ENCODE data around the gene FOCAD.
A peak's percentile ranks its signal among the peaks of the same experiment; 100 is the strongest.

FOCAD gene

DNA sequence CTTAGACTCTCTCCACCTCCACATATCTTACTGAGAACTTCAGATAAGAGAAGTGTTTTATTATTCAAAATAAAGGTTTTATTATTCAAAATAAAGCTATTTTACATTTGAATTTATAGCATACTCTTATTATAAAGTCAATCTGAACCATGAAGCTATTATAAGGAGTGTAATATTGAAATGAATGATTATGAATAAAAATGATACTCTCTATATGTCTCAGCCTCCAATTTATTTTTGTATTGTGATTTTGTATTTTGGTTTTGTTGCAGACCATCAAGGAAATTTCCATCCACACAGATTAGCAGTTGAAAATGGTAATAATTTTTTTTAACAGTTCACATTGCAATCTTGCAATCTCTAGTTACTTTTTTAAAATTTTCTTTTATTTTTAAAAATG is 10.2 kb downstream of the FOCAD start:
- Histone ChIP-seq H2BK5ac (ENCODE audit: low read depth, low read length, poor library complexity, severe bottlenecking) (no peak overlapping the region), H3K4me3 (ENCODE audit: insufficient read depth in 1 of 2, low read depth in 1 of 2, low read length in 2 of 2) (no peak overlapping the region), H2BK12ac (ENCODE audit: low read length in 2 of 2) (no peak overlapping the region), H3K79me1 (replicated peaks; ENCODE audit: low read length, poor library complexity, severe bottlenecking) (peaks cover 20% of the 10 kb centered on the region), H3K4me1 (ENCODE audit: control insufficient read depth, insufficient read depth, low read depth, low read length) (peaks cover 1% of the 10 kb centered on the region), H3K18ac (ENCODE audit: low read depth in 1 of 2, low read length in 2 of 2) (no peak overlapping the region), H3K27me3 (ENCODE audit: control insufficient read depth in 1 of 2, insufficient read depth in 1 of 2, low read length in 2 of 2) (no peaks in the 10 kb centered on the region), H3K4ac (ENCODE audit: low read depth in 1 of 2, low read length in 2 of 2) (no peak overlapping the region), H2BK120ac (ENCODE audit: low read depth, low read length) (no peak overlapping the region), H2AK5ac (ENCODE audit: low read length, severe bottlenecking) (no peak overlapping the region), H3K14ac (ENCODE audit: low read length in 2 of 2) (no peak overlapping the region), H3K27ac (ENCODE audit: low read length, poor library complexity, severe bottlenecking) (no peak overlapping the region), H2BK15ac (ENCODE audit: low read depth, poor library complexity, severe bottlenecking) (no peak overlapping the region), H3K4me2 (ENCODE audit: low read length, poor library complexity, severe bottlenecking) (no peak overlapping the region), H2AFZ (ENCODE audit: low read depth, low read length) (no peak overlapping the region), H4K91ac (ENCODE audit: low read length) (no peak overlapping the region), H3K9me3 (ENCODE audit: control insufficient read depth, low read length) (no peaks in the 10 kb centered on the region), H4K8ac (ENCODE audit: low read length) (no peak overlapping the region), H3K23ac (ENCODE audit: low read length in 2 of 2) (no peak overlapping the region), H3K36me3 (ENCODE audit: control insufficient read depth in 1 of 2, insufficient read depth in 2 of 2, low read depth in 1 of 2, low read length in 2 of 2) (peaks cover 0 to 14% of the 10 kb centered on the region in 2 experiments), H3K9ac (ENCODE audit: low read length) (no peak overlapping the region)
- DNase-seq, result no peak

DNA sequence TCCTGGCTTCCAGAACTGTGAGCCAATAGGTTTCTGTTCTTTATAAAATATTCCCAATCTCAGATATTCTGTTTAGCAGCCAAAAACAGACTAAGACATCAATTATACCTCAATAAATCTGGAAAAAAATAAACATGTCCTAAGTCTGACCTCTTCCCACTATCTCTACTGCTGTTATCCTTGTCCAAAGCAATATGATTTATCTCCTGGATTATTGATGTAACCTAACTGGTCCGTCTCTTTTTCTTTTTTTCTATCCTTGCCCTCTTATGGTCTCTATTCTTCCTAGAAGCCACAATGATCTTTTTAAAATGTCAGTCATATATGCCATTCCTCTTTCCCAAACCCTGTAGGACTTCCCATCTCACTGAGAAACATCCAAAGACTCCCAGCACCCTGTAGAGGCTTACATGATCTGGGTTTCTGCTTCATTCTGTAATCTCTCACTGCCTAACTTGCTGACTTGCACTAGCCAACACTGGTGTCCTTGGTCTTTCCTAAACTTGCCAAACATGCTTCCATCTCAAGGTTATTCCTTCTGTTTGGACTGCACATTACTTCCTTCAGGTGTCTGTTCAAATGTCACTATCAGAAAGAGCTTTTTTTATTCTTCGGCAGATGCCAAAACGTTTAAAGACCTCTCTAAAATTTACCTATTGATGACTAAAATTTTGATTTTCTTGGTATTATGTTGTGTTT is 13.1 kb downstream of the FOCAD start:
- H3K23ac ChIP-seq (ENCODE audit: low read length in 2 of 2), result no peak overlapping the region
- H3K14ac ChIP-seq (ENCODE audit: low read length in 2 of 2), result no peak overlapping the region
- DNase-seq, result no peak
- no peak overlapping the region for H3K4me2 ChIP-seq (ENCODE audit: low read length, poor library complexity, severe bottlenecking)
- H3K4me3 ChIP-seq (ENCODE audit: insufficient read depth in 1 of 2, low read depth in 1 of 2, low read length in 2 of 2), result no peak overlapping the region
- H2BK12ac ChIP-seq (ENCODE audit: low read length in 2 of 2), result no peak overlapping the region
- H3K9ac ChIP-seq (ENCODE audit: low read length), result no peak overlapping the region
- no peak overlapping the region for H3K27ac ChIP-seq (ENCODE audit: low read length, poor library complexity, severe bottlenecking)
- no peaks in the 10 kb centered on the region for H3K27me3 ChIP-seq (ENCODE audit: control insufficient read depth in 1 of 2, insufficient read depth in 1 of 2, low read length in 2 of 2)
- H4K91ac ChIP-seq (ENCODE audit: low read length), result no peak overlapping the region
- H2BK15ac ChIP-seq (ENCODE audit: low read depth, poor library complexity, severe bottlenecking), result no peak overlapping the region
- no peak overlapping the region for H3K18ac ChIP-seq (ENCODE audit: low read depth in 1 of 2, low read length in 2 of 2)
- no peak overlapping the region for H2AFZ ChIP-seq (ENCODE audit: low read depth, low read length)
- H3K79me1 ChIP-seq (replicated peaks; ENCODE audit: low read length, poor library complexity, severe bottlenecking), result peaks cover 17% of the 10 kb centered on the region
- peaks cover 0 to 12% of the 10 kb centered on the region in 2 experiments for H3K36me3 ChIP-seq (ENCODE audit: control insufficient read depth in 1 of 2, insufficient read depth in 2 of 2, low read depth in 1 of 2, low read length in 2 of 2)
- no peak overlapping the region for H2AK5ac ChIP-seq (ENCODE audit: low read length, severe bottlenecking)
- H4K8ac ChIP-seq (ENCODE audit: low read length), result no peak overlapping the region
- H3K4me1 ChIP-seq (ENCODE audit: control insufficient read depth, insufficient read depth, low read depth, low read length), result peaks cover 2% of the 10 kb centered on the region
- no peak overlapping the region for H3K4ac ChIP-seq (ENCODE audit: low read depth in 1 of 2, low read length in 2 of 2)
- H3K9me3 ChIP-seq (ENCODE audit: control insufficient read depth, low read length), result no peaks in the 10 kb centered on the region
- H2BK5ac ChIP-seq (ENCODE audit: low read depth, low read length, poor library complexity, severe bottlenecking), result no peak overlapping the region
- 84% methylated on average over 1 of the region's 3 CpGs for WGBS
- no peak overlapping the region for H2BK120ac ChIP-seq (ENCODE audit: low read depth, low read length)

DNA sequence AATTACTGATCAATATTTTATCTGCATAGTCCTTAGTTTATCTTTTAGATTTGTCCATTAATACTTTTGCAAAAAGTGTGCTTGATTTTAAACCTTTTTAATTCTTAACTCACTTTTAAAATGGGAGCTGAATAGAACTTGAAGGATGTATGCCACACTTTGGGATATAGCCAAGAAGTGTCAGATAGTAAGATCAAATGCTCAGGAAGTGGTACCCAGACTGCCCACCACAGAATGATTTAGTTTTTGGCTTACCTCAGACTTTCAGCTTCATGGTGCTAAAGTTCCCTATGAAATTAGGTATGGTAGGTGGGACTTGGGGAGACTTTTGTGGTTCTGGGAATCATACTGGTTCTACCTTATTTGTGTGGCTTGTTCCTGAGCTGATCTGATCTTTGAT is 14.7 kb downstream of the FOCAD start:
- no peak overlapping the region for H2BK12ac ChIP-seq (ENCODE audit: low read length in 2 of 2)
- no peaks in the 10 kb centered on the region for H3K27me3 ChIP-seq (ENCODE audit: control insufficient read depth in 1 of 2, insufficient read depth in 1 of 2, low read length in 2 of 2)
- no peak overlapping the region for H2AFZ ChIP-seq (ENCODE audit: low read depth, low read length)
- H3K14ac ChIP-seq (ENCODE audit: low read length in 2 of 2), result no peak overlapping the region
- H4K8ac ChIP-seq (ENCODE audit: low read length), result no peak overlapping the region
- H3K79me1 ChIP-seq (replicated peaks; ENCODE audit: low read length, poor library complexity, severe bottlenecking), result peaks cover 8% of the 10 kb centered on the region
- H2BK120ac ChIP-seq (ENCODE audit: low read depth, low read length), result no peak overlapping the region
- H2BK5ac ChIP-seq (ENCODE audit: low read depth, low read length, poor library complexity, severe bottlenecking), result no peak overlapping the region
- no peak overlapping the region for H3K9ac ChIP-seq (ENCODE audit: low read length)
- no peak for DNase-seq
- H2BK15ac ChIP-seq (ENCODE audit: low read depth, poor library complexity, severe bottlenecking), result no peak overlapping the region
- no peak overlapping the region for H2AK5ac ChIP-seq (ENCODE audit: low read length, severe bottlenecking)
- peaks cover 7% of the 10 kb centered on the region for H3K4me1 ChIP-seq (ENCODE audit: control insufficient read depth, insufficient read depth, low read depth, low read length)
- no peak overlapping the region for H3K4me2 ChIP-seq (ENCODE audit: low read length, poor library complexity, severe bottlenecking)
- no peak overlapping the region for H3K4ac ChIP-seq (ENCODE audit: low read depth in 1 of 2, low read length in 2 of 2)
- peaks cover 0 to 8% of the 10 kb centered on the region in 2 experiments for H3K36me3 ChIP-seq (ENCODE audit: control insufficient read depth in 1 of 2, insufficient read depth in 2 of 2, low read depth in 1 of 2, low read length in 2 of 2)
- H3K27ac ChIP-seq (ENCODE audit: low read length, poor library complexity, severe bottlenecking), result no peak overlapping the region
- no peak overlapping the region for H3K18ac ChIP-seq (ENCODE audit: low read depth in 1 of 2, low read length in 2 of 2)
- no peak overlapping the region for H3K23ac ChIP-seq (ENCODE audit: low read length in 2 of 2)
- no peaks in the 10 kb centered on the region for H3K9me3 ChIP-seq (ENCODE audit: control insufficient read depth, low read length)
- H4K91ac ChIP-seq (ENCODE audit: low read length), result no peak overlapping the region
- H3K4me3 ChIP-seq (ENCODE audit: insufficient read depth in 1 of 2, low read depth in 1 of 2, low read length in 2 of 2), result no peak overlapping the region

DNA sequence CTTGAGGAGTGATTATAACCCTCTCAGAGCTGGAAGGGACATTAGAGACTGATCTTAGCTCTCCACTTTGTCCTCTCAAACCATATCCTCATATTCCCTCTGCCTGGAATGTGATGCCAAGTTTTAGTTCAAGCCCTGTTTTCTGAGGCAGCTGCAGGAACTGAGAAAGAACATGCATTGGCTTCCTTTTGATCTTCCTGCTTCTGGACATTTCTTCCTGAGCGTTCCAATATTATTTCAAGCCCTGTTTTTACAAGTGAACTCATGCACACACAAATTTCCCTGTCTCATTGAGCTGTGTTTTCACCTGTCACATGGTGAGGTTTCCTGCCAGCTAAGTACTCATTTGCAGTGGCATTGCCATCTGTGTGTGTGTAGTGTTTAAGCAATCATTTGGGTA is 17.0 kb downstream of the FOCAD start:
- 46% methylated on average over 1 of the region's 1 CpG for WGBS
- Histone ChIP-seq H2BK12ac (ENCODE audit: low read length in 2 of 2) (no peak overlapping the region), H3K4me2 (ENCODE audit: low read length, poor library complexity, severe bottlenecking) (no peak overlapping the region), H3K4me3 (ENCODE audit: insufficient read depth in 1 of 2, low read depth in 1 of 2, low read length in 2 of 2) (no peak overlapping the region), H3K9ac (ENCODE audit: low read length) (no peak overlapping the region), H4K91ac (ENCODE audit: low read length) (no peak overlapping the region), H3K18ac (ENCODE audit: low read depth in 1 of 2, low read length in 2 of 2) (no peak overlapping the region), H3K23ac (ENCODE audit: low read length in 2 of 2) (no peak overlapping the region), H2AK5ac (ENCODE audit: low read length, severe bottlenecking) (no peak overlapping the region), H3K36me3 (ENCODE audit: control insufficient read depth in 1 of 2, insufficient read depth in 2 of 2, low read depth in 1 of 2, low read length in 2 of 2) (no peaks in the 10 kb centered on the region), H2BK15ac (ENCODE audit: low read depth, poor library complexity, severe bottlenecking) (no peak overlapping the region), H2AFZ (ENCODE audit: low read depth, low read length) (no peak overlapping the region), H3K4ac (ENCODE audit: low read depth in 1 of 2, low read length in 2 of 2) (no peak overlapping the region), H2BK120ac (ENCODE audit: low read depth, low read length) (no peak overlapping the region), H3K9me3 (ENCODE audit: control insufficient read depth, low read length) (no peaks in the 10 kb centered on the region), H3K14ac (ENCODE audit: low read length in 2 of 2) (no peak overlapping the region), H3K27ac (ENCODE audit: low read length, poor library complexity, severe bottlenecking) (peak overlapping the region; percentile 41), H4K8ac (ENCODE audit: low read length) (no peak overlapping the region), H2BK5ac (ENCODE audit: low read depth, low read length, poor library complexity, severe bottlenecking) (no peak overlapping the region), H3K4me1 (ENCODE audit: control insufficient read depth, insufficient read depth, low read depth, low read length) (peaks cover 7% of the 10 kb centered on the region), H3K27me3 (ENCODE audit: control insufficient read depth in 1 of 2, insufficient read depth in 1 of 2, low read length in 2 of 2) (no peaks in the 10 kb centered on the region), H3K79me1 (replicated peaks; ENCODE audit: low read length, poor library complexity, severe bottlenecking) (peaks cover 9% of the 10 kb centered on the region)
- no peak for DNase-seq
